Measurements from ENCODE around the gene DKK1. TPM values are rescaled to one million over a fixed set of nuclear protein-coding genes. Genes with fewer than 3 reads are reported as not detected.

The DKK1 gene, protein sequence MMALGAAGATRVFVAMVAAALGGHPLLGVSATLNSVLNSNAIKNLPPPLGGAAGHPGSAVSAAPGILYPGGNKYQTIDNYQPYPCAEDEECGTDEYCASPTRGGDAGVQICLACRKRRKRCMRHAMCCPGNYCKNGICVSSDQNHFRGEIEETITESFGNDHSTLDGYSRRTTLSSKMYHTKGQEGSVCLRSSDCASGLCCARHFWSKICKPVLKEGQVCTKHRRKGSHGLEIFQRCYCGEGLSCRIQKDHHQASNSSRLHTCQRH
- not detected for total RNA-seq
- polyA plus RNA-seq = not detected

DNA sequence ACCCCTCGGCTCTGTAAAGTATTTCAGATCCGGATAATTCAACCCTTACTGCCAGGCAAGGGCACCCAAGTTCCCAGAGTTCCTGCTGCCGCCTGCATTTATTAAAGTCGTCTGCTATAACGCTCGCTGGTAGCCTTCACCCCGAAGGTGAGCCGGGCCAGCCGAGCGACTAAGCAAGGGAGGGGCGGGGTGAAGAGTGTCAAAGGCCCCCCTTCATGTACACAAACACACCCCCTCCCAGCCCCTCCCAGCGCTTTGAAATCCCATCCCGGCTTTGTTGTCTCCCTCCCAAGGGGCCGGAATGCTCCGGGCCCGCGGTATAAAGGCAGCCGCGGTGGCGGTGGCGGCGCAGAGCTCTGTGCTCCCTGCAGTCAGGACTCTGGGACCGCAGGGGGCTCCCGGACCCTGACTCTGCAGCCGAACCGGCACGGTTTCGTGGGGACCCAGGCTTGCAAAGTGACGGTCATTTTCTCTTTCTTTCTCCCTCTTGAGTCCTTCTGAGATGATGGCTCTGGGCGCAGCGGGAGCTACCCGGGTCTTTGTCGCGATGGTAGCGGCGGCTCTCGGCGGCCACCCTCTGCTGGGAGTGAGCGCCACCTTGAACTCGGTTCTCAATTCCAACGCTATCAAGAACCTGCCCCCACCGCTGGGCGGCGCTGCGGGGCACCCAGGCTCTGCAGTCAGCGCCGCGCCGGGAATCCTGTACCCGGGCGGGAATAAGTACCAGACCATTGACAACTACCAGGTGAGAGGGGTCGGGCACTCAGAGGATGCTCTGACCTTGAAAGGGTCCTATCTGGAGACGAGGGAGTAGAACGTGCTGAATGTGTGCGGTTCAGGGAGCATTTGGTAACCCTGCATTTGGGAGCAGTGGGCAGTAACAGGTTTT, at the start of gene DKK1:
TSS of gene DKK1 (plus strand) at position 349 of the 889 bp plus-strand sequence. CDS start at position 503, 154 bp downstream.
- H3K27ac Mint-ChIP-seq = no peak within 1 kb of the TSS
- no peaks in the 10 kb centered on the region for H3K36me3 Mint-ChIP-seq
- no peak within 1 kb of the TSS for H3K27ac ChIP-seq (ENCODE audit: insufficient read depth, low read length, poor library complexity, severe bottlenecking)
- no peaks in the 10 kb centered on the region for H3K9me3 ChIP-seq (ENCODE audit: control insufficient read depth in 2 of 2, low read length in 2 of 2)
- no peak for ATAC-seq (ENCODE audit: low read depth in 2 of 2)
- no peak within 1 kb of the TSS for H3K4me3 Mint-ChIP-seq
- no peak for DNase-seq
- peaks cover 9% of the 10 kb centered on the region for H3K27me3 ChIP-seq (ENCODE audit: control insufficient read depth, insufficient read depth, low read length)
- H3K9me3 Mint-ChIP-seq = peaks cover 0 to 5% (median 0%) of the 10 kb centered on the region in 7 donors
- no peak within 1 kb of the TSS for H3K4me3 ChIP-seq (ENCODE audit: low read depth, low read length)
- peaks cover 0 to 5% (median under 1%) of the 10 kb centered on the region in 4 donors for H3K4me1 Mint-ChIP-seq
- no peaks in the 10 kb centered on the region for H3K36me3 ChIP-seq (ENCODE audit: control insufficient read depth, insufficient read depth, low read length)
- peaks cover 42% of the 10 kb centered on the region for H3K27me3 Mint-ChIP-seq
- H3K4me1 ChIP-seq (ENCODE audit: control insufficient read depth, insufficient read depth, low read length, poor library complexity, severe bottlenecking) = no peaks in the 10 kb centered on the region

DNA sequence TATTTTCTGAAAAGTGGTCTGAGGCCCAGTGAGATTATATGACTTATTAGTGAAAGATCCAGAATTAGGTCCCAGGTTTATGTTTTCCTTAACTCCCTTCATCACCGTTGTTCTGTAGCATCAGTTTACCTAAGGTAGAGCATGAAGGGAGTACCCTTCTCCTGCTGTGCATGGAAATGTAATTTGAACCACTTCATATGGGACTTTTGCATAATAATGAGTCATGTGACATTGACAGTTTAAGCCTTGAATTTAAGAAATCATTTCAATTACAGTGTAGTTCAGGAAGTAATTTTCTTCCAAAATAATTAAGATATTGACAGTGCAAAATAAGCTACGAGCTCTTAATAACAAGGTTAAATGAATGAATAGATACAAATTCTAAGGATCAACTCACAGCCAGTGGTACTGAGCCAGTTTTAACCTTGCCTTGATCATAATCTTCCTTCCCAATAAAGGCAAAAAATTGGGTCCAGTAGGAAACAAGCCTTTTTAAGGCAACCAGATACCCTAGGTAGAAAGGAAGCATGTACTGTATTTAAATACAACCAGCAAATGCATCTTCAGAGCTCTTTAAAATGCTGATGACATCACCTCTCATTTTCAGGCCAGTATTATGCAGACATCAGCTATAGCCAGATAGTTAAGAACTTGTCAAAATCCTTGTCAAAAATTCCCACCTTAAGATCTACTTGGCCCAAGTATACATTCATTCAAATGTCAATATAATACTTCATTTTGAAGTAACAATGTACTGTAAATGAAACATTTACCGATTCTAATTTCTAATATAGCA, 48.8 kb upstream of the DKK1 start:
- DNase-seq = no peak
- Mint-ChIP-seq H3K4me3 (no peak overlapping the region), H3K27ac (no peak overlapping the region)

GRCh38 chr10:52266858-52267257, 47.2 kb upstream of the DKK1 start:
- no peaks in the 10 kb centered on the region for H3K36me3 ChIP-seq (ENCODE audit: control insufficient read depth, insufficient read depth, low read length)
- H3K9me3 Mint-ChIP-seq = peaks cover 0 to 3% (median 0%) of the 10 kb centered on the region in 7 donors
- no peaks in the 10 kb centered on the region for H3K4me1 Mint-ChIP-seq
- no peak overlapping the region for H3K27ac ChIP-seq (ENCODE audit: insufficient read depth, low read length, poor library complexity, severe bottlenecking)
- no peaks in the 10 kb centered on the region for H3K36me3 Mint-ChIP-seq
- no peak for ATAC-seq (ENCODE audit: low read depth in 2 of 2)
- H3K9me3 ChIP-seq (ENCODE audit: control insufficient read depth in 2 of 2, low read length in 2 of 2) = no peaks in the 10 kb centered on the region
- no peaks in the 10 kb centered on the region for H3K4me1 ChIP-seq (ENCODE audit: control insufficient read depth, insufficient read depth, low read length, poor library complexity, severe bottlenecking)
- no peaks in the 10 kb centered on the region for H3K27me3 Mint-ChIP-seq
- no peak overlapping the region for H3K4me3 Mint-ChIP-seq
- DNase-seq = no peak
- H3K27me3 ChIP-seq (ENCODE audit: control insufficient read depth, insufficient read depth, low read length) = no peaks in the 10 kb centered on the region
- no peak overlapping the region for H3K27ac Mint-ChIP-seq
- H3K4me3 ChIP-seq (ENCODE audit: low read depth, low read length) = no peak overlapping the region

More for the DNA sequence above, 48.8 kb upstream of the DKK1 start:
- H3K4me1 Mint-ChIP-seq = no peaks in the 10 kb centered on the region
- H3K9me3 Mint-ChIP-seq = peaks cover 0 to 3% (median 0%) of the 10 kb centered on the region in 7 donors
- H3K27me3 ChIP-seq (ENCODE audit: control insufficient read depth, insufficient read depth, low read length) = no peaks in the 10 kb centered on the region
- no peaks in the 10 kb centered on the region for H3K27me3 Mint-ChIP-seq
- no peak overlapping the region for H3K27ac ChIP-seq (ENCODE audit: insufficient read depth, low read length, poor library complexity, severe bottlenecking)
- no peaks in the 10 kb centered on the region for H3K4me1 ChIP-seq (ENCODE audit: control insufficient read depth, insufficient read depth, low read length, poor library complexity, severe bottlenecking)
- ATAC-seq (ENCODE audit: low read depth in 2 of 2) = no peak
- H3K36me3 Mint-ChIP-seq = no peaks in the 10 kb centered on the region
- no peaks in the 10 kb centered on the region for H3K9me3 ChIP-seq (ENCODE audit: control insufficient read depth in 2 of 2, low read length in 2 of 2)
- no peaks in the 10 kb centered on the region for H3K36me3 ChIP-seq (ENCODE audit: control insufficient read depth, insufficient read depth, low read length)
- H3K4me3 ChIP-seq (ENCODE audit: low read depth, low read length) = no peak overlapping the region

GRCh38 chr10:52268790-52269189, 45.3 kb upstream of the DKK1 start:
- Mint-ChIP-seq H3K4me1 (no peaks in the 10 kb centered on the region), H3K36me3 (no peaks in the 10 kb centered on the region), H3K4me3 (no peak overlapping the region), H3K27ac (no peak overlapping the region), H3K9me3 (peaks cover 0 to 3% (median 0%) of the 10 kb centered on the region in 7 donors), H3K27me3 (no peaks in the 10 kb centered on the region)
- no peak overlapping the region for H3K27ac ChIP-seq (ENCODE audit: insufficient read depth, low read length, poor library complexity, severe bottlenecking)
- DNase-seq (no peak), ATAC-seq (ENCODE audit: low read depth in 2 of 2) (no peak)
- no peaks in the 10 kb centered on the region for H3K27me3 ChIP-seq (ENCODE audit: control insufficient read depth, insufficient read depth, low read length)
- no peaks in the 10 kb centered on the region for H3K4me1 ChIP-seq (ENCODE audit: control insufficient read depth, insufficient read depth, low read length, poor library complexity, severe bottlenecking)
- H3K4me3 ChIP-seq (ENCODE audit: low read depth, low read length) = no peak overlapping the region
- H3K9me3 ChIP-seq (ENCODE audit: control insufficient read depth in 2 of 2, low read length in 2 of 2) = no peaks in the 10 kb centered on the region
- no peaks in the 10 kb centered on the region for H3K36me3 ChIP-seq (ENCODE audit: control insufficient read depth, insufficient read depth, low read length)

- no peak for ATAC-seq (ENCODE audit: low read depth in 2 of 2)
- H3K4me3 Mint-ChIP-seq = peak overlapping the region in 1 of 4 donors; percentile 38
- no peaks in the 10 kb centered on the region for H3K36me3 Mint-ChIP-seq
- Histone ChIP-seq H3K27ac (ENCODE audit: insufficient read depth, low read length, poor library complexity, severe bottlenecking) (no peak overlapping the region), H3K4me3 (ENCODE audit: low read depth, low read length) (no peak overlapping the region), H3K4me1 (ENCODE audit: control insufficient read depth, insufficient read depth, low read length, poor library complexity, severe bottlenecking) (no peaks in the 10 kb centered on the region), H3K27me3 (ENCODE audit: control insufficient read depth, insufficient read depth, low read length) (no peaks in the 10 kb centered on the region), H3K36me3 (ENCODE audit: control insufficient read depth, insufficient read depth, low read length) (no peaks in the 10 kb centered on the region), H3K9me3 (ENCODE audit: control insufficient read depth in 2 of 2, low read length in 2 of 2) (no peaks in the 10 kb centered on the region)
- no peaks in the 10 kb centered on the region for H3K4me1 Mint-ChIP-seq
- DNase-seq = no peak
- H3K27ac Mint-ChIP-seq = no peak overlapping the region
- H3K27me3 Mint-ChIP-seq = no peaks in the 10 kb centered on the region
- peaks cover 0 to 3% (median 0%) of the 10 kb centered on the region in 7 donors for H3K9me3 Mint-ChIP-seq
Observed at GRCh38 chr10:52269233-52269632, 44.8 kb upstream of the DKK1 start.

GRCh38 chr10:52276163-52276562, 37.9 kb upstream of the DKK1 start:
- Histone ChIP-seq H3K4me3 (ENCODE audit: low read depth, low read length) (no peak overlapping the region), H3K36me3 (ENCODE audit: control insufficient read depth, insufficient read depth, low read length) (no peaks in the 10 kb centered on the region), H3K4me1 (ENCODE audit: control insufficient read depth, insufficient read depth, low read length, poor library complexity, severe bottlenecking) (no peaks in the 10 kb centered on the region), H3K9me3 (ENCODE audit: control insufficient read depth in 2 of 2, low read length in 2 of 2) (no peaks in the 10 kb centered on the region), H3K27me3 (ENCODE audit: control insufficient read depth, insufficient read depth, low read length) (no peaks in the 10 kb centered on the region), H3K27ac (ENCODE audit: insufficient read depth, low read length, poor library complexity, severe bottlenecking) (no peak overlapping the region)
- no peaks in the 10 kb centered on the region for H3K27me3 Mint-ChIP-seq
- no peaks in the 10 kb centered on the region for H3K4me1 Mint-ChIP-seq
- no peak overlapping the region for H3K4me3 Mint-ChIP-seq
- no peaks in the 10 kb centered on the region for H3K36me3 Mint-ChIP-seq
- H3K9me3 Mint-ChIP-seq = peaks cover 2 to 21% (median 4%) of the 10 kb centered on the region in 7 donors
- no peak for DNase-seq
- H3K27ac Mint-ChIP-seq = no peak overlapping the region
- ATAC-seq (ENCODE audit: low read depth in 2 of 2) = no peak

- Histone ChIP-seq H3K27me3 (ENCODE audit: control insufficient read depth, insufficient read depth, low read length) (no peaks in the 10 kb centered on the region), H3K4me3 (ENCODE audit: low read depth, low read length) (no peak overlapping the region), H3K4me1 (ENCODE audit: control insufficient read depth, insufficient read depth, low read length, poor library complexity, severe bottlenecking) (no peaks in the 10 kb centered on the region), H3K9me3 (ENCODE audit: control insufficient read depth in 2 of 2, low read length in 2 of 2) (no peaks in the 10 kb centered on the region), H3K27ac (ENCODE audit: insufficient read depth, low read length, poor library complexity, severe bottlenecking) (no peak overlapping the region), H3K36me3 (ENCODE audit: control insufficient read depth, insufficient read depth, low read length) (no peaks in the 10 kb centered on the region)
- no peaks in the 10 kb centered on the region for H3K4me1 Mint-ChIP-seq
- no peak for ATAC-seq (ENCODE audit: low read depth in 2 of 2)
- peaks cover 2 to 21% (median 4%) of the 10 kb centered on the region in 7 donors for H3K9me3 Mint-ChIP-seq
- no peaks in the 10 kb centered on the region for H3K36me3 Mint-ChIP-seq
- no peak for DNase-seq
- no peak overlapping the region for H3K4me3 Mint-ChIP-seq
- no peak overlapping the region for H3K27ac Mint-ChIP-seq
- H3K27me3 Mint-ChIP-seq = no peaks in the 10 kb centered on the region
Observed at GRCh38 chr10:52276986-52277385, 37.1 kb upstream of the DKK1 start.

All from CD4-positive, CD25-positive, alpha-beta regulatory T cell (primary cell).